GM19463 (cell line): ENCODE results near the gene STK32C.

Experiments
- ATAC-seq: cut with Tn5 transposase; IDR thresholded peaks from one replicate; pipeline ENCODE4 v1.9.1; 2021; ENCODE audit warnings: mild to moderate bottlenecking, moderate library complexity; ENCODE audit not compliant: unreplicated experiment

Gene STK32C

GRCh38 chr10:132289439-132289838 lies 18.3 kb downstream of the STK32C start:
- ATAC-seq = no peak

GRCh38 chr10:132283604-132284382 lies 24.0 kb downstream of the STK32C start:
- ATAC-seq = no peak

- ATAC-seq = no peak
These were observed 24.8 kb downstream of the STK32C start for GRCh38 chr10:132282667-132283603.

GRCh38 chr10:132281915-132282666 lies 25.7 kb downstream of the STK32C start:
- ATAC-seq = no peak

- ATAC-seq = no peak
These were observed 27.1 kb downstream of the STK32C start for GRCh38 chr10:132280646-132281074.

GRCh38 chr10:132279873-132280645 lies 27.7 kb downstream of the STK32C start:
- no peak for ATAC-seq

- no peak for ATAC-seq
These were observed 30.4 kb downstream of the STK32C start for GRCh38 chr10:132277311-132277741.

- no peak for ATAC-seq
These were observed 31.0 kb downstream of the STK32C start for GRCh38 chr10:132276706-132277105.

- no peak for ATAC-seq
These were observed 31.5 kb downstream of the STK32C start for GRCh38 chr10:132276179-132276675.

- ATAC-seq = no peak
These were observed 32.1 kb downstream of the STK32C start for GRCh38 chr10:132275426-132276178.

- no peak for ATAC-seq
These were observed 32.8 kb downstream of the STK32C start for GRCh38 chr10:132274986-132275385.

- no peak for ATAC-seq
These were observed 33.2 kb downstream of the STK32C start for GRCh38 chr10:132274581-132274980.

- no peak for ATAC-seq
These were observed 33.8 kb downstream of the STK32C start for GRCh38 chr10:132273966-132274365.

- ATAC-seq = no peak
These were observed 34.3 kb downstream of the STK32C start for GRCh38 chr10:132273304-132273944.

- ATAC-seq = no peak
These were observed 35.3 kb downstream of the STK32C start for GRCh38 chr10:132272231-132272971.

GRCh38 chr10:132271458-132272230 lies 36.1 kb downstream of the STK32C start:
- no peak for ATAC-seq

- no peak for ATAC-seq
These were observed 36.9 kb downstream of the STK32C start for GRCh38 chr10:132270721-132271457.
